Activated B cell treated with CpG ODN at 0.5 μM for 24 hours (primary cell): ENCODE measurements around the gene CCDC167. TPM values are rescaled to one million over a fixed set of nuclear protein-coding genes. Genes with fewer than 3 reads are reported as not detected.

ENCODE experiments used
- ATAC-seq: fragments of 200-7000 bp; cut with Tn5 transposase; one replicate; pipeline ENCODE4 v1.10.0; 2021; ENCODE audit warnings: low read depth, mild to moderate bottlenecking, moderate library complexity
- CTCF ChIA-PET: fragments of 350-600 bp; sonication (Branson Sonifier 250); formaldehyde crosslinking; loops from one replicate; lab custom pipeline; 2021; ENCODE audit warnings: antibody characterized with exemption; lab: Charles Lee
- POLR2A ChIA-PET: fragments of 350-600 bp; sonication (Branson Sonifier 250); formaldehyde crosslinking; loops from one replicate; lab custom pipeline; 2021; ENCODE audit warnings: antibody characterized with exemption; lab: Charles Lee
- DNase-seq: peaks from one replicate; pipeline ENCODE4 v3.0.0; 2022
- H3K27ac Mint-ChIP-seq: one replicate; pipeline ENCODE4 v1.8.0; 2020; ENCODE audit warnings: mixed read lengths
- H3K27me3 Mint-ChIP-seq: one replicate; pipeline ENCODE4 v1.8.0; 2021; ENCODE audit warnings: mixed read lengths
- H3K36me3 Mint-ChIP-seq: one replicate; pipeline ENCODE4 v1.8.0; 2021; ENCODE audit warnings: low read depth, mixed read lengths
- H3K4me1 Mint-ChIP-seq: one replicate; pipeline ENCODE4 v1.8.0; 2021; ENCODE audit warnings: mixed read lengths
- H3K4me3 Mint-ChIP-seq: one replicate; pipeline ENCODE4 v1.8.0; 2020; ENCODE audit warnings: mild to moderate bottlenecking, mixed read lengths
- H3K9me3 Mint-ChIP-seq: one replicate; pipeline ENCODE4 v1.8.0; 2020; ENCODE audit warnings: mixed read lengths
- CTCF ChIP-seq: fragments of 200-600 bp; IDR thresholded peaks from one replicate; pipeline ENCODE4 v1.8.0; 2022; ENCODE audit warnings: antibody characterized with exemption, mild to moderate bottlenecking
- intact Hi-C: fragments of 100-400 bp; cut with micrococcal nuclease; formaldehyde crosslinking; loops from one replicate; pipeline ENCODE4 v1.15.1; 2024
- total RNA-seq: library from RNA; stranded (reverse); gene quantifications from 2 replicates; pipeline ENCODE4 v1.2.3, GENCODE V29; 2022

Gene CCDC167
- total RNA-seq, 1 donor from 2014 or later, result 18.4 TPM

- Mint-ChIP-seq H3K36me3 (no peaks in the 10 kb centered on the region), H3K9me3 (no peaks in the 10 kb centered on the region), H3K4me3 (no peak overlapping the region), H3K4me1 (peaks cover 31% of the 10 kb centered on the region), H3K27me3 (peaks cover 7% of the 10 kb centered on the region), H3K27ac (no peak overlapping the region)
- ATAC-seq, result no peak
- POLR2A ChIA-PET, result interaction anchor here (2.8 kb wide), 1 partner anchor 22 kb away, joined by 8 read pairs; no protein-coding TSS in a partner anchor
- no peak for TF ChIP-seq CTCF
- CTCF ChIA-PET, result interaction anchor here (8.2 kb wide), 1 partner anchor 27 kb away, joined by 158 read pairs; no protein-coding TSS in a partner anchor
- intact Hi-C loops, result no loop called here
- DNase-seq, result no peak
These were observed 40.3 kb upstream of the CCDC167 start for GRCh38 chr6:37540029-37540352.

GRCh38 chr6:37539171-37540028 lies 39.7 kb upstream of the CCDC167 start:
- Mint-ChIP-seq H3K9me3 (no peaks in the 10 kb centered on the region), H3K4me3 (no peak overlapping the region), H3K27ac (no peak overlapping the region), H3K27me3 (peaks cover 9% of the 10 kb centered on the region), H3K4me1 (peaks cover 25% of the 10 kb centered on the region), H3K36me3 (no peaks in the 10 kb centered on the region)
- ATAC-seq (no peak), DNase-seq (no peak)
- no peak for TF ChIP-seq CTCF
- ChIA-PET POLR2A (interaction anchor here (0.8 to 2.8 kb wide), 3 partner anchors 8 to 23 kb away, joined by 3 to 8 read pairs (median 5); no protein-coding TSS in a partner anchor), CTCF (interaction anchor here (0.8 to 8.2 kb wide), 5 partner anchors 16 to 152 kb away, joined by 3 to 158 read pairs (median 10); no protein-coding TSS in a partner anchor)
- intact Hi-C loops, result loop anchor here (5.0 kb wide), 1 partner anchor 473 kb away; no protein-coding TSS in a partner anchor

- Mint-ChIP-seq H3K9me3 (no peaks in the 10 kb centered on the region), H3K27me3 (peaks cover 20% of the 10 kb centered on the region), H3K4me1 (peaks cover 16% of the 10 kb centered on the region), H3K36me3 (no peaks in the 10 kb centered on the region), H3K27ac (peak overlapping the region; percentile 26), H3K4me3 (no peak overlapping the region)
- no peak for TF ChIP-seq CTCF
- peak; percentile 27 for ATAC-seq
- intact Hi-C loops, result loop anchor here (5.0 kb wide), 1 partner anchor 474 kb away; no protein-coding TSS in a partner anchor
- POLR2A ChIA-PET, result interaction anchor here (0.6 to 2.8 kb wide), 3 partner anchors 10 to 24 kb away, joined by 5 to 8 read pairs (median 7); no protein-coding TSS in a partner anchor
- DNase-seq, result no peak
- CTCF ChIA-PET, result interaction anchor here (0.7 to 8.2 kb wide), 9 partner anchors 10 to 154 kb away, joined by 3 to 158 read pairs (median 3); no protein-coding TSS in a partner anchor
These were observed 38.4 kb upstream of the CCDC167 start for GRCh38 chr6:37538107-37538506.

DNA sequence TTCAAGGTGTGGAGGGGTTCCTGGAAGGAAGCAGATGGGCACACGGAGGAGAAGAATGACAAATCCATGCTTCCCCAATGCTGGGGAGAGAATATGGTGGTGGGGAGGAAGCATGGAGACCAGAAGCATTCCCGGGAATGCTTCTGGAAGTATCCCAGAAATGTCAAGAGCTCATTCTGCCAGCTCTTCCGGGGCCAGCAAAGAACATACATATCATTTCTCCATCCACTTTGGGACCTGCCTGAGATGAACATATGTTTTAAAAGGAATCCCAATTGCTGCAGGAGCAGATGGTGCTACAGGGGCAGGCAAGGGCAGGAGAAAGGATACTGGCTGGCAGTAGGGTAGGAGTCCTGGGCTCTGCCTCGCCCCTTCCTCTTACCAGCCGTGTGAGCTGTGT lies 37.9 kb upstream of the CCDC167 start:
- Mint-ChIP-seq H3K9me3 (no peaks in the 10 kb centered on the region), H3K4me1 (peaks cover 15% of the 10 kb centered on the region), H3K36me3 (no peaks in the 10 kb centered on the region), H3K4me3 (no peak overlapping the region), H3K27ac (no peak overlapping the region), H3K27me3 (peaks cover 25% of the 10 kb centered on the region)
- ATAC-seq, result no peak
- ChIA-PET CTCF (interaction anchor here (1.0 to 8.2 kb wide), 5 partner anchors 18 to 154 kb away, joined by 3 to 158 read pairs (median 10); no protein-coding TSS in a partner anchor), POLR2A (interaction anchor here (2.8 kb wide), 1 partner anchor 25 kb away, joined by 8 read pairs; no protein-coding TSS in a partner anchor)
- intact Hi-C loops, result loop anchor here (2.0 to 5.0 kb wide), 2 partner anchors 15 to 475 kb away; no protein-coding TSS in a partner anchor
- no peak for TF ChIP-seq CTCF
- DNase-seq, result no peak
